ENCODE measurements around the gene PSG6. TPM values are rescaled to one million over a fixed set of nuclear protein-coding genes. Genes with fewer than 3 reads are reported as not detected.
"Not testable (repeated sequence)": the region's sequence is repeated elsewhere in the genome, so short reads cannot be mapped to it uniquely, and the experiment has no call there.

Gene PSG6
- not detected for polyA plus RNA-seq (2012; ENCODE audit: insufficient read depth, insufficient read length, low read depth)

GRCh38 chr19:42917634-42918033 is at the start of gene PSG6:
Gene PSG6 (minus strand): TSS chr19:42917894. CDS start chr19:42917792, 102 bp downstream.
- not testable (repeated sequence) for DNase-seq; H3K4me3 ChIP-seq (ENCODE audit: low read depth, low read length); H3K27me3 ChIP-seq; H3K9me3 ChIP-seq; H3K4me1 ChIP-seq; H3K36me3 ChIP-seq

- TF ChIP-seq CTCF (IDR thresholded peaks at IDR 0.05; ENCODE audit: low read depth, low read length): no peak
Measured at GRCh38 chr19:42965176-42965575, 47.5 kb upstream of the PSG6 start.

GRCh38 chr19:42961119-42961518 is 43.4 kb upstream of the PSG6 start:
- H3K9me3 ChIP-seq: no peaks in the 10 kb centered on the region
- H3K27me3 ChIP-seq: no peaks in the 10 kb centered on the region
- no peak for TF ChIP-seq CTCF (IDR thresholded peaks at IDR 0.05; ENCODE audit: low read depth, low read length)
- no peak for DNase-seq
- H3K36me3 ChIP-seq: no peaks in the 10 kb centered on the region
- no peak overlapping the region for H3K4me3 ChIP-seq (ENCODE audit: low read depth, low read length)
- H3K4me1 ChIP-seq: no peaks in the 10 kb centered on the region

More at GRCh38 chr19:42965176-42965575, 47.5 kb upstream of the PSG6 start:
- DNase-seq: no peak
- Histone ChIP-seq H3K27me3 (no peaks in the 10 kb centered on the region), H3K4me3 (ENCODE audit: low read depth, low read length) (no peak overlapping the region), H3K4me1 (no peaks in the 10 kb centered on the region), H3K9me3 (no peaks in the 10 kb centered on the region), H3K36me3 (no peaks in the 10 kb centered on the region)

GRCh38 chr19:42952126-42952525 is 34.4 kb upstream of the PSG6 start:
- DNase-seq; H3K36me3 ChIP-seq; H3K27me3 ChIP-seq; H3K4me1 ChIP-seq; H3K4me3 ChIP-seq (ENCODE audit: low read depth, low read length); H3K9me3 ChIP-seq: not testable (repeated sequence)

GRCh38 chr19:42951476-42951875 is 33.8 kb upstream of the PSG6 start:
- H3K4me3 ChIP-seq (ENCODE audit: low read depth, low read length): not testable (repeated sequence)

GRCh38 chr19:42942187-42942789 is 24.6 kb upstream of the PSG6 start:
- no peaks in the 10 kb centered on the region for H3K27me3 ChIP-seq
- no peaks in the 10 kb centered on the region for H3K4me1 ChIP-seq
- H3K4me3 ChIP-seq (ENCODE audit: low read depth, low read length): no peak overlapping the region
- peak; percentile 43 for TF ChIP-seq CTCF (IDR thresholded peaks at IDR 0.05; ENCODE audit: low read depth, low read length)
- H3K9me3 ChIP-seq: no peaks in the 10 kb centered on the region
- no peaks in the 10 kb centered on the region for H3K36me3 ChIP-seq
- no peak for DNase-seq

More at GRCh38 chr19:42951476-42951875, 33.8 kb upstream of the PSG6 start:
- not testable (repeated sequence) for DNase-seq, H3K4me1 ChIP-seq, H3K27me3 ChIP-seq, H3K36me3 ChIP-seq, H3K9me3 ChIP-seq

- not testable (repeated sequence) for H3K9me3 ChIP-seq; H3K27me3 ChIP-seq; H3K36me3 ChIP-seq; H3K4me3 ChIP-seq (ENCODE audit: low read depth, low read length); H3K4me1 ChIP-seq; DNase-seq
Measured at GRCh38 chr19:42937107-42937506, 19.4 kb upstream of the PSG6 start, which contains the start of gene PSG7. Gene PSG7 (minus strand): TSS chr19:42937207. CDS start chr19:42937076, 131 bp downstream.

GRCh38 chr19:42934726-42935125 is 17.0 kb upstream of the PSG6 start:
- DNase-seq; H3K4me3 ChIP-seq (ENCODE audit: low read depth, low read length); H3K36me3 ChIP-seq; H3K4me1 ChIP-seq; H3K9me3 ChIP-seq; H3K27me3 ChIP-seq: not testable (repeated sequence)

- H3K4me1 ChIP-seq; H3K36me3 ChIP-seq; H3K4me3 ChIP-seq (ENCODE audit: low read depth, low read length); H3K27me3 ChIP-seq; DNase-seq; H3K9me3 ChIP-seq: not testable (repeated sequence)
Measured at GRCh38 chr19:42934183-42934582, 16.5 kb upstream of the PSG6 start.

- not testable (repeated sequence) for H3K36me3 ChIP-seq; H3K27me3 ChIP-seq; H3K9me3 ChIP-seq; H3K4me3 ChIP-seq (ENCODE audit: low read depth, low read length); DNase-seq; H3K4me1 ChIP-seq
Measured at GRCh38 chr19:42933412-42933811, 15.7 kb upstream of the PSG6 start.

- H3K27me3 ChIP-seq; H3K4me3 ChIP-seq (ENCODE audit: low read depth, low read length); H3K4me1 ChIP-seq; H3K9me3 ChIP-seq; H3K36me3 ChIP-seq; DNase-seq: not testable (repeated sequence)
Measured at GRCh38 chr19:42932485-42933101, 14.9 kb upstream of the PSG6 start.

All from BE2C (cell line).